GM21390 (cell line): ENCODE measurements around the gene ARMH2.
"Not testable (repeated sequence)": the region's sequence is repeated elsewhere in the genome, so short reads cannot be mapped to it uniquely, and the experiment has no call there.

Source experiments
- ATAC-seq: cut with Tn5 transposase; IDR thresholded peaks from one replicate; pipeline ENCODE4 v1.9.1; 2021; ENCODE audit not compliant: unreplicated experiment

Gene ARMH2

GRCh38 chr6:24765968-24766367 lies 32.7 kb downstream of the ARMH2 start:
- not testable (repeated sequence) for ATAC-seq

- ATAC-seq: not testable (repeated sequence)
Measured at GRCh38 chr6:24764833-24765828, 33.6 kb downstream of the ARMH2 start.

DNA sequence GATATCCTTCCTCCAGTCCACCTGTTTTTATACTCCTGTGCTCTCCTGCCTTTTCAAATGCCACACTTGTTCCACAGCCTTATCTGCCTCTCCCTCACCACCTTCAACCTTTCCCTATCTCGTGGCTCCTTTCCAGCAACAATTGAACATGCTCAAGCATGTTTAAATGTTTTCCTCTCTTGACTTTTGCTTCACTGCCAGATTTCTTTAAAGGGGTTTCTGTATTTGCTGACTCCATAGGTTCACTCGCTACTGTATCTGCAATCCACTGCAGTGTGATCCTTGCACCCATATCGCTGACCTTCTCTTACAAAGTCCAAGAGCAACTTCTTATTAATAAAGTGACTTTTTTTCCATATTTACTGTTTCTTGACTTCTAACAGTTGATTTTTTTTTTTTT lies 35.1 kb downstream of the ARMH2 start:
- ATAC-seq: no peak

GRCh38 chr6:24761851-24762250 lies 36.9 kb downstream of the ARMH2 start:
- ATAC-seq: no peak

GRCh38 chr6:24761193-24761835 lies 37.4 kb downstream of the ARMH2 start:
- ATAC-seq: no peak

- ATAC-seq: no peak
Measured at GRCh38 chr6:24760210-24760609, 38.5 kb downstream of the ARMH2 start.

GRCh38 chr6:24759718-24760117 lies 39.0 kb downstream of the ARMH2 start:
- no peak for ATAC-seq

DNA sequence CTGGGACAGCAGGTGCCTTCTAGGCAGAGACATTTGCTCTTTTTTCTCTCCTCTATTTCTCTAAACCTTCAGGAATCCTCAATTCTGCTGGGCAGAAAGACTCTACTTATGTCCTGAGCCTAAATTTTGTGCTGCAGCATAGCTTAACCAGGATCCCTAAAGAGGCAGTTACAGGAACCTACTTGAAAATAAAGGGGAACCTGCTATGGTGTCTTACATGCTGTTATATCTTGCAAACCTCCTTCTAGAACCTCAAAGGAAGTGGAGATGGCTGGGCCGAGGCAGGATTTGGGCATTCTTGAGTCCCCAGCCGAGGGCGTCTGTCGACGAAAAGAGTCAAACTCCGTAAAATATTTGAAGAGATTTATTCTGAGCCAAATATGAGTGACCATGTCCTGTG lies 41.1 kb downstream of the ARMH2 start:
- no peak for ATAC-seq

DNA sequence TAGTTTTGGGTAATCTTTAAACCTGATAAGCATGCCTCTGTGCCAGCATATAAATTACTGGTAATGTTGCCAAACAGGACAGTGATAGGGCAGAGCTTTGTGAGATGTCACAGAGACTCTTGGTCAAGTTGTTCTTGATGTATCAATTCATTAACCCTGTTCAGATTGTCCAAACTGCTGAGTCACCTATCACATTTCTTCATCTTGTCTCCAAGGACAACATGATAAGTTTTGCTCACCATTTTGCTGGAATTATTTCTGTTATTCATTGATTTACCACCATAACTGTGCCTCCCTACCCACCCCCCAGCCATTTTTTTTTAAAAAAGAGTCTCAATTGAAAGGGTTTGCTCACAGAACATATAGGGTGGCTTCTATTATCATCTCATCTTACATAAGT lies 43.4 kb downstream of the ARMH2 start:
- no peak for ATAC-seq

- not testable (repeated sequence) for ATAC-seq
Measured at GRCh38 chr6:24754378-24754777, 44.3 kb downstream of the ARMH2 start.

DNA sequence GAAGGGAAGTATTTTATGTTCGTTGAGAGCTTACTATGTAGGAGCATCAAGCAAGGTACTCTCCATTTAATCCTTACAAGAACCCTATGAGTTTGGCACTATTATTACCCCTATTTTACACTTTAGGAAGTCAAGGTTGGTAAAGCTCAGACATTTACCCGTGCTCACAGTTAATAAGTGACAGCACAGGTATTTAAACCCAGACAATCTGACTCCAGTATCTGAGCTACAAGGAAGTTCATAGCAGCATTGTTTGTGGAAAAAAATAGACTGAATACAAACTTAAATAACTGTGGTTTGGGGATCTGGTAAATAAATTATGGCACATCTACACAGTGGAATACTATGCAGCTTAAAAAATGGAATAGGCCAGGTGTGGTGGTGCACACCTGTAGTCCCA lies 45.2 kb downstream of the ARMH2 start:
- no peak for ATAC-seq

- ATAC-seq: no peak
Measured at GRCh38 chr6:24752917-24753492, 45.7 kb downstream of the ARMH2 start.

DNA sequence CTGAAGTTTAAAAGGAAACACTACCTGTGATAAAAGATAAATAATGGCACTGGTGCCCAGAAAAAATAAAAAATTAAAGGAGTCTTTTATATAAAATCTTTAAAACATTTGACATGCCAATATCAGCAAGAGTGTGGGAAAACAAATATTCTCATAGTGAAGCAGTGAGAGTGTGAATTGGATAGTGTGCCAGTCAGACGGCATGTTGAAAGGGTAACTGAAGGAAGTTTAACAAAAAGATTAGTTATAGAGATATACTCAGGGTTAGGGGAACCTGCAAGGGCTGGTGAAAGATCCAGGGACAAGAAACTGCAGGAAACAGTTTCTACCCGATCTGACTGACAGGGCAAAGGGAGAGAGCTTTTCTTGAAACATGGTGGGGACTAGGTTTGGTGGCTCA lies 46.2 kb downstream of the ARMH2 start:
- no peak for ATAC-seq

DNA sequence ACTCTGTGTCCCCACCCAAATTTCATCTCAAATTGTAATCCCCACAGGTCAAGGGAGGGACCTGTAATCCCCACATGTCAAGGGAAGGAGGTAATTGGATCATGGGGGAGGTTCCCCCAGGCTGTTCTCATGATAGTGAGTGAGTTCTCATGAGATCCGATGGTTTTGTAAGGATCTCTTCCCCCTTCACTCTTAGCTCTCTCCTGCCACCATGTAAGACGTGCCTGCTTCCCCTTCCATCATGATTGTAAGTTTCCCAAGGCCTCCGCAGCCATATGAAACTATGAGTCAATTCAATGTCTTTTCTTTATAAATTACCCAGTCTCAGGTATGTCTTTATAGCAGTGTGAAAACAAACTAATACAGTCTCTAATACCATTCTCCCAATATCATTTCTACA lies 47.8 kb downstream of the ARMH2 start:
- ATAC-seq: not testable (repeated sequence)

- no peak for ATAC-seq
Measured at GRCh38 chr6:24749297-24749696, 49.4 kb downstream of the ARMH2 start.
